Keratinocyte (primary cell): Measurements from ENCODE around the gene TMEM53. TPM values are rescaled to one million over a fixed set of nuclear protein-coding genes. Genes with fewer than 3 reads are reported as not detected.

Source experiments
- DNase-seq: peaks from one replicate; pipeline ENCODE4 v3.0.0-alpha.2; 2011; ENCODE audit warnings: low read depth, missing footprints, low spot score
- FAIRE-seq: peaks from 2 replicates; lab custom pipeline; 2011; peaks lifted over from hg19 to GRCh38; lab: Jason Lieb, UNC
- H2AFZ ChIP-seq: 2 replicates; pipeline ENCODE4 v1.6.0; 2012; ENCODE audit warnings: low read length, control low read depth, inconsistent platforms; ENCODE audit not compliant: control insufficient read depth
- H3K27ac ChIP-seq: 2 replicates; pipeline ENCODE4 v1.5.1; 2011; ENCODE audit warnings: low read length; ENCODE audit not compliant: control insufficient read depth, insufficient read depth
- H3K27me3 ChIP-seq: 3 replicates; pipeline ENCODE4 v1.6.0; 2011; ENCODE audit warnings: low read length; ENCODE audit not compliant: control insufficient read depth, insufficient read depth; ENCODE audit errors: extremely low read depth
- H3K36me3 ChIP-seq, 2 experiments: 2 replicates in 1 of 2; 3 replicates in 1 of 2; pipeline ENCODE4 v1.5.1; 2011; ENCODE audit warnings: low read length in 2 of 2, mild to moderate bottlenecking in 1 of 2; ENCODE audit not compliant: control insufficient read depth in 2 of 2, insufficient read depth in 2 of 2; ENCODE audit errors: extremely low read depth in 1 of 2
- H3K4me1 ChIP-seq: 3 replicates; pipeline ENCODE4 v1.5.1; 2011; ENCODE audit warnings: low read length; ENCODE audit not compliant: control insufficient read depth, insufficient read depth; ENCODE audit errors: extremely low read depth
- H3K4me2 ChIP-seq: 3 replicates; pipeline ENCODE4 v1.6.0; 2011; ENCODE audit warnings: low read depth, low read length; ENCODE audit not compliant: control insufficient read depth, insufficient read depth; ENCODE audit errors: extremely low read depth
- H3K4me3 ChIP-seq, 3 experiments: fragments of 200-600 bp in 1 of 3; sonication (generic) in 1 of 3; 2 replicates in 2 of 3; 3 replicates in 1 of 3; pipeline ENCODE4 v1.5.1; 2011 to 2016; ENCODE audit warnings: low read length in 3 of 3, mild to moderate bottlenecking in 3 of 3, control low read depth in 2 of 3, inconsistent platforms in 1 of 3, low read depth in 1 of 3, mixed read lengths in 1 of 3, mixed run types in 1 of 3, moderate library complexity in 1 of 3; ENCODE audit not compliant: control insufficient read depth in 2 of 3, insufficient read depth in 2 of 3; ENCODE audit errors: extremely low read depth in 1 of 3
- H3K79me2 ChIP-seq: 2 replicates; pipeline ENCODE4 v1.6.0; 2012; ENCODE audit warnings: low read length; ENCODE audit not compliant: control insufficient read depth, insufficient read depth
- H3K9ac ChIP-seq: 3 replicates; pipeline ENCODE4 v1.6.0; 2011; ENCODE audit warnings: low read length; ENCODE audit not compliant: control insufficient read depth, insufficient read depth; ENCODE audit errors: extremely low read depth
- H3K9me1 ChIP-seq: 3 replicates; pipeline ENCODE4 v1.6.0; 2011; ENCODE audit warnings: low read length; ENCODE audit not compliant: control insufficient read depth, insufficient read depth; ENCODE audit errors: extremely low read depth
- H3K9me3 ChIP-seq: 2 replicates; pipeline ENCODE4 v1.5.1; 2012; ENCODE audit warnings: low read depth, low read length; ENCODE audit not compliant: control insufficient read depth
- H4K20me1 ChIP-seq: 3 replicates; pipeline ENCODE4 v1.6.0; 2011; ENCODE audit warnings: low read length; ENCODE audit not compliant: control insufficient read depth, insufficient read depth; ENCODE audit errors: extremely low read depth
- CTCF ChIP-seq, 3 experiments: IDR thresholded peaks in 1 of 3; conservative IDR thresholded peaks in 1 of 3; optimal IDR thresholded peaks in 1 of 3; 2 replicates in 2 of 3; 3 replicates in 1 of 3; pipeline versions ENCODE3 to v1.5.1; 2011; ENCODE audit warnings: low read length in 3 of 3, mild to moderate bottlenecking in 3 of 3, moderate library complexity in 2 of 3, control low read depth in 1 of 3, inconsistent platforms in 1 of 3; ENCODE audit not compliant: insufficient read depth in 2 of 3; ENCODE audit errors: extremely low read depth in 1 of 3
- EZH2 ChIP-seq: IDR thresholded peaks from one replicate; pipeline ENCODE4 v1.6.1; 2012; ENCODE audit warnings: inconsistent platforms, mild to moderate bottlenecking, low read length, moderate library complexity
- dilution Hi-C: fragments of 300-500 bp; cut with MboI; formaldehyde crosslinking; loops from one replicate; pipeline ENCODE4 v1.7.0; 2020; ENCODE audit warnings: low sequenced_read_pairs; ENCODE audit not compliant: extremely low pct_ligation_motif_present
- polyA plus RNA-seq, 5 experiments: library from polyadenylated mRNA; depleted of rRNA in 3 of 5; stranded (reverse) in 3 of 5; stranded (forward) in 1 of 5; unstranded in 1 of 5; fragments of >200 nt; gene quantifications; 1 replicate in 1 of 5; 2 replicates in 3 of 5; 3 replicates in 1 of 5; pipeline versions ENCODE4 v1.2.1 to v1.2.3, GENCODE V29; 2011 to 2012; ENCODE audit warnings: missing spikeins in 2 of 5, low read depth in 1 of 5, low replicate concordance in 1 of 5

Gene TMEM53
- polyA plus RNA-seq, 1 donor (not counting 4 experiments of a cell fraction or from before 2014, with no cell fraction given) = 5.6 TPM

- Histone ChIP-seq H4K20me1 (no peaks in the 10 kb centered on the region), H3K4me1 (no peaks in the 10 kb centered on the region), H3K79me2 (no peaks in the 10 kb centered on the region), H3K36me3 (no peaks in the 10 kb centered on the region), H3K27me3 (no peaks in the 10 kb centered on the region), H3K27ac (no peak overlapping the region), H2AFZ (no peak overlapping the region), H3K4me2 (no peak overlapping the region), H3K4me3 (no peak overlapping the region), H3K9me1 (no peaks in the 10 kb centered on the region), H3K9me3 (no peaks in the 10 kb centered on the region), H3K9ac (no peak overlapping the region)
- dilution Hi-C loops = no loop called here
- no peak for TF ChIP-seq EZH2
- no peak for TF ChIP-seq CTCF (optimal IDR thresholded peaks at IDR 0.05 in 1 of 3, IDR thresholded peaks at IDR 0.05 in 1 of 3, conservative IDR thresholded peaks at IDR 0.05 in 1 of 3; ENCODE audit: extremely low read depth in 1 of 3, insufficient read depth in 2 of 3, low read length in 3 of 3)
- DNase-seq = no peak
- no peak for FAIRE-seq
These were observed 46.0 kb upstream of the TMEM53 start for GRCh38 chr1:44720281-44720680.

DNA sequence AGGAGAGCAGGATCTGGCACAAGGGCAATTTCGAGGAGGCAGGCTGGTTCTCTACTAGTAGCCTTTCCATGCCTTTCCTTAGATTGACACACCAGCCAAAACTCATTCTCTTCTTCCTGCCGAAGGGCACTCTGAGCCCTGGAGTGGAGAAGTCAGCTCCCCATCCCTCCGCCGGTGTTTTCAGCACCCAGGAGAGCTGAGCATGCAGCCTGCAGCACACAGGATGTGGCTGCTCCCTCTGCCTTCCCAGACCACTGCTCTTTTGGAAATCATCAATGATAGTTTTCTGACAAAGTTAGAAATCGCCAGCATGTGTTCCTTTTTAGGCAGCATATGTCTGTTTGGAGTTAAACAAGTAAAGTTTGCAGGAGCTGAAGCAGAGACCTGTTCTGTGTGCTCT, 45.0 kb upstream of the TMEM53 start:
- dilution Hi-C loops = no loop called here
- peaks cover 3% of the 10 kb centered on the region for H3K4me1 ChIP-seq
- no peak overlapping the region for H3K4me3 ChIP-seq
- H3K9me3 ChIP-seq = no peaks in the 10 kb centered on the region
- no peaks in the 10 kb centered on the region for H3K27me3 ChIP-seq
- no peak overlapping the region for H3K4me2 ChIP-seq
- no peaks in the 10 kb centered on the region for H3K79me2 ChIP-seq
- no peaks in the 10 kb centered on the region for H4K20me1 ChIP-seq
- no peaks in the 10 kb centered on the region for H3K36me3 ChIP-seq
- DNase-seq (no peak), FAIRE-seq (no peak)
- no peak overlapping the region for H3K9ac ChIP-seq
- TF ChIP-seq EZH2 (no peak), CTCF (optimal IDR thresholded peaks at IDR 0.05 in 1 of 3, IDR thresholded peaks at IDR 0.05 in 1 of 3, conservative IDR thresholded peaks at IDR 0.05 in 1 of 3; ENCODE audit: extremely low read depth in 1 of 3, insufficient read depth in 2 of 3, low read length in 3 of 3) (no peak)
- no peak overlapping the region for H2AFZ ChIP-seq
- no peak overlapping the region for H3K27ac ChIP-seq
- no peaks in the 10 kb centered on the region for H3K9me1 ChIP-seq
